ENCODE results near the gene TSPAN18.

- no peak for TF ChIP-seq CTCF (IDR thresholded peaks at IDR 0.05; ENCODE audit: control extremely low read depth in 1 of 3, insufficient read depth in 1 of 3, low read depth in 1 of 3, low read length in 3 of 3)
- no peak for TF ChIP-seq SP1 (IDR thresholded peaks at IDR 0.05; ENCODE audit: low read depth, low read length)
- TF ChIP-seq EZH2 (IDR thresholded peaks at IDR 0.05; ENCODE audit: low read depth, low read length, severe bottlenecking), result no peak
These were observed 187.3 kb downstream of the TSPAN18 start for GRCh38 chr11:44914105-44914504.
